ENCODE data around the gene PDGFC.

The PDGFC gene

DNA sequence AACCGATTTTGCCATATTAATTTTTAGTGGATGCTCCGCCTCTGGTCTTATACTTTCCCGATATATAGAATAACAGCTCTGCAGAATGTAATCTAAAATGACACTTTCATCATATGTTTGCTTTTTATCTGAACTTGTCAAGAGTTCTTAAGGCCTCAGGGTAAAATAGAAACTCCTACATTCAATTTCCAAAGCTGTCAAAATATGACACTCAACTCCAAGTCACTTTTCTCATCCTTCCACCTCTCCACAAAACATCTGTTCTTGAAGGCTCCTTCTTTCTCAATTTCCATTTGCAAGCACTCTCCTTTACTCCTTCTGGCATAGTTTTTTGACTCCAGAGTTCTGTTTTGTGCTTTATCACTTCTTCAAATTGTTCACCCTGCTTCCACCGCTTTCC is 242.2 kb downstream of the PDGFC start:
- DNase-seq = no peak

DNA sequence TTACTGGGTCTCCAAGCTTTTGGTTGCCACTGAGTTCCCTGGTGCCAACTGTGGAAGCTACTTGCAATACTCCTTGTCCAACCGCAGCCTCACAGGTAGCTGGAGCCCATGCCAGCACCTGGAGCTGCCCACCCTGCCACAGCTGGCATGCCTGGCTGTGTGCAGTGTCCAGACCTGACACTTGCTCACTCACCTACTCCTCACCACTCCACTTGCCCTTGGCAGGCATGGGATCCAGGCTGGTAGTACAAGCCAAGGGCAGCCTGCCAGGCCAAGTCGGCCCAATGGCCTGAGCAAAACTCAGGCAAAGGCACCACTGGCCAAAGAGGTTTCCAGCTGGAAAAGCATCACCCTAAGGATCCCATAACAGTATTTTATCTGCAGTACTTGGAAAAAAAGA is 246.3 kb downstream of the PDGFC start:
- no peak for DNase-seq

DNA sequence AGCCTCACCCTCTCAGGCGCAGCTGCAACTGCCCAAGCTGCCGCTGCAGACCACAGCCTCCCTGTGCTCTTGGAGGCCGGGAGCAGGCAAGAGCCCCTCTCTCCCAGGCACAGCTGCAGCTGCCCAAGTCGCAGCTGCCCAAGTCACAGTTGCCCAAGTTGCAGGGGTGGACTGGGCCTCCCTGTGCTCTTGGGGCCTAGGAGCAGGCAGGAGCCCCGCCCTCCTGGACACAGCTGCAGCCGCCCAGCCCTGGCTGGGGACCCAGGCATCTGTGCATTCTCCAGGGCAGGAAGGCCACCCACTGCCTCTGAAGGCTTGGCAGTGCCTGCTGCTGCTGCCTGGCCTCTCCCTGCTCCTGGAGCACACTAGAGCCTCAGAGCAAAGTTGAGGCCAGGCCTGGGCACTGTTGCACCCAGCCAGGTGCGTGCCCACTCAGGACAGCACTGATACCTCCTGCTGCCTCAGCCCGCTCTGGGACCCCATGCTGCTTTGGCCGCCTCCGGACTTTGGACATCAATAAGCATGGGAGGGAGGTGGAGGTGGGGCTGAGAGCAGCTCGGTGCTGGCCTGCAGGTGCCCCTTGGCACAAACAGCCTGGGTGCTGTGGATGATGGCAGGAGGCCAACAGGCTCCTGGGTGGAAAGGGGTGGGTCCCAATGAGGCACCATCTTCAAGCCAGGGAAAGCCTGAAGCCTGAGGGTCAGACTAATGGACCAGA is 247.5 kb downstream of the PDGFC start:
- no peak for DNase-seq

DNA sequence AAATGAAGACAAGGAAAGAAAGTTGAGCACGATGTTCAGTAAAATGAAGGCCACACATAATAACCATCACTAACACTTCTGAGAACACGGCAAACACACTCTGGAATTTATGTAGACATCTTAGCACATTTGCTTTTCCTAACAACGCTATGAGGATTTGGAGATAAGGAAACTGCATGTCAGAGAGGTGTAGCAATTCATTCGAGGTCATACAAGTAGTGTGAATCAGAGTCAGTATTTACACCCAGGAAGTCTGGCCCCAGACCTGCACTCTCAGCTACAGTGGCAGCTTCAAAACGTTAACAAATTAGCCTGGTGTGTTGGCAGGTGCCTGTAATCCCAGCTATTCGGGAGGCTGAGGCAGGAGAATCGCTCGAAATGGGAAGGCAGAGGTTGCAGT is 253.4 kb downstream of the PDGFC start:
- no peak for DNase-seq

DNA sequence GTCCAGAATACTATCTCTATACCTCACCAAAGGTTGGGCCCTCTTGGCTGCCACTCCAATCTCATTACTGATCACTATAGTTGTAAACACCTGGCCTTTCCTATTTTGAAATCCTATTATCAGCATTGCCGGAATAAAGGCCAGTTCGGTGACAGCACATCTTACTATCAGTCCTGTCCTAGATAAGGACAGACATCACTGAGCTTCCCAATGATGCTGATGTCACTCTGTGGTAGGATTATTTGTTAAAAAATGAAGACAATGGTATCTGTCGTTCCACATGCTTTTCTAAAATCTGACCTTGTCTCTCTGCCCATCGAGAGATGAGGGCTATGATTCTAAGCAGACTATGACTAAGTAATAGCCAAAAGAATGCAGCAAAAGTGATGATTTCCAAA is 260.4 kb downstream of the PDGFC start:
- DNase-seq = no peak

All from NCI-H1436 (cell line).